ENCODE measurements around the gene MYO7B. TPM values are rescaled to one million over a fixed set of nuclear protein-coding genes. Genes with fewer than 3 reads are reported as not detected.
A peak's percentile ranks its signal among the peaks of the same experiment; 100 is the strongest.

Gene MYO7B
- total RNA-seq = under 1 TPM; 0.16 to 0.19 TPM

DNA sequence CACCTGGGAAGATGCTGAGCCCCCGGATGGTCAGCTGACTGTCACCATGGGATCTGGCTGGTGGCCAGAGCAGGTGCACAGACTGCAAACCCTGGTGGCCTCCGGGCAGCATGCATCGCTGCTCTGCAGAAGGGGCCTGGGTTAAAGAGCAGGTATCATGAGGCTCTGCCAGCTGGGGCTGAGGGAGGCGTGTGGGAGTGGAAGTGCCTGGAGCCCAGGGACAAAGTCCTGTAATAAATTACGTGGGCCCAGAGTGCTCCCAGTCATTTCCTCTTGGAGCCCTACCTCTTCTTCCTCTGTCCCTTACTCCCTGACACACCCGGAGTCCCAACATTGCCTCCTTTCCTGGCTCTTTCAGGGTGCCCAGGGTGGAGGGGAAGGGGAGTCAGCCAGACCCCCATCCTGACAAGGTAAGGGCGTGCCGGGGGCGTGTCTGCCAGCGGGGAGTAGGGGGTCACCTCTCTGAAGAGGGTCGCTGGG is at the start of gene MYO7B:
Gene MYO7B, plus strand, starts transcription at position 262 of the 480 bp plus-strand sequence. CDS start 24,040 bp downstream, outside the sequence.
- no peak for ATAC-seq (replicated peaks)
- H3K27ac Mint-ChIP-seq = no peak within 1 kb of the TSS
- H3K27me3 Mint-ChIP-seq = peaks cover 4% of the 10 kb centered on the region
- H3K9me3 Mint-ChIP-seq = no peaks in the 10 kb centered on the region
- no peaks in the 10 kb centered on the region for H3K4me1 Mint-ChIP-seq
- no peaks in the 10 kb centered on the region for H3K36me3 Mint-ChIP-seq (ENCODE audit: low read depth)
- no peak within 1 kb of the TSS for H3K4me3 Mint-ChIP-seq

DNA sequence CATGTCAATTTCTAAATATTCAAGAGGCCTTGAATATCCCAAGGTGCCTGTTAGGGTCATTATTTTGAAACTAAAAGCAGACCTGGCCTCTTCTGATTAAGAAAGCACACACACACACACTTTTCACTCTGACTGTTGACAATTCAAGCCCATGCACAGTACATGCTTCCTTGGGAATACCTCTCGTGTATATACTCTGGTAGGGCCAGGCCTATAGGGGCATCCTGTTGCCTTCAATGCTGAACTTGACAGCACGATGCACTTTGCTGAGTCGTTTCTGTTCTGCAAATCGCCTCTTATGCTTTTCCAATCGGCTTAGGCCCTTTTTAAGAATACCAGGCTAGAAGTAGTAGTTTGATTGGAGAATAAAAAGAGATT is 49.8 kb upstream of the MYO7B start:
- Mint-ChIP-seq H3K27me3 (no peaks in the 10 kb centered on the region), H3K4me3 (no peak overlapping the region), H3K4me1 (peaks cover 20% of the 10 kb centered on the region), H3K36me3 (ENCODE audit: low read depth) (peaks cover 100% of the 10 kb centered on the region), H3K27ac (peak overlapping the region; percentile 61), H3K9me3 (no peaks in the 10 kb centered on the region)
- ATAC-seq (replicated peaks) = no peak

DNA sequence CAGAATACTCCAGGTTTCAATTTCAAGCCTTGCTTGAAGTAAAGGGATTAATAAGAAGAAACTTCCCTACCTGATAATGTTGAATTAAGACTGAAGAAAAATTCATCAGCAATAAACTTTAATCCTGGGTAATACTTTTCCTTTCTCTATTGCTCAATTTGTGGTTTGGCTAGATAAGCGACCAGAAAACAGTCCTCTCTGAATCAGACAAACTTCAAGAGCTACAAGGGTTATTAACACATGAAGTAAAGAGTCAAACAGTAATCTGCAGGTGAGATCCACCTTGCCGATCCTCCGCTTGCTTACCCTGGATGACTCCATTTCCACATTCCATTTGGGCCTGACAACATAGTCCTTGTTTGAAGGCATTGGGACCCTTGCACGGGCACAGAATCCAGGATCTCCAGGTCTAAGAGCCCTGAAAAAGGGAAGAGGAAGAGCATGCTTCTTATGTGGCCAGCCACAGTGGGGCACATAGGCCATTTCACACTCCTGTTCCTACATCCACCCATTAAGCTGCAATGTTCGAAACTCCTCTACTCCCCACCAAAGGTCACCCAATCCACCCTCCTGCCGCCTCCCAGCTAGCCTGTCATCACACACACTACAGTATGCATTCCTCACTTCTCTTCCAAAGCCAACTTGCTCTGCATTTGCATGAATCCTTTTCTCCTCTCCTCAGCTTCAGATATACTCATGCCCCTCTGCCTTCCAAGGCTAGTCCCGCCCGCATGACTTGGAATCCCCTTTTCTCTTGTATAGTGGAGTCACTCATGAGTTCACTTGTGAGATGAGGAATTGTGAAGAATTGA is 49.0 kb upstream of the MYO7B start:
- Mint-ChIP-seq H3K4me1 (peaks cover 20% of the 10 kb centered on the region), H3K9me3 (no peaks in the 10 kb centered on the region), H3K27ac (peak overlapping the region; percentile 61), H3K27me3 (no peaks in the 10 kb centered on the region), H3K36me3 (ENCODE audit: low read depth) (peaks cover 100% of the 10 kb centered on the region), H3K4me3 (no peak overlapping the region)
- ATAC-seq (replicated peaks) = no peak

DNA sequence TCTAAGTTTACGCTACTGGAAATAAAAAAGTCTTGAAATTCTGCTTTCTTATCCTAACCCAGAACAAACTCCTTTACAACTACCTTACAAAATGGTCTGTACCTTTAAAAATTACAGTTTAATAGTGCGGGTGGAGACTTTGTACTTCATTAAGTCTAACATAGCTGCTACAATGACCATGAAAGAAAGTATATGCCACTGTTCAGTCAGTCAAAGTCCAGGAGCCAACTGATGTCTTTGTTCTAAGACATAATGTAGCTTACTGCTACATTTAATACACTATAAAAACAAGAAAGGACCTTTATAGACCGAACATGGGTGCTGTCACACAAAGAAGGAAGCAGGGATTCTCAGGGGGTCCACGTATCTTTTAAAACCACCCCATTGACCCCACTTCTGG is 45.2 kb upstream of the MYO7B start:
- H3K4me3 Mint-ChIP-seq = no peak overlapping the region
- H3K36me3 Mint-ChIP-seq (ENCODE audit: low read depth) = peaks cover 100% of the 10 kb centered on the region
- H3K9me3 Mint-ChIP-seq = no peaks in the 10 kb centered on the region
- no peak overlapping the region for H3K27ac Mint-ChIP-seq
- H3K27me3 Mint-ChIP-seq = no peaks in the 10 kb centered on the region
- H3K4me1 Mint-ChIP-seq = peaks cover 21% of the 10 kb centered on the region
- no peak for ATAC-seq (replicated peaks)

DNA sequence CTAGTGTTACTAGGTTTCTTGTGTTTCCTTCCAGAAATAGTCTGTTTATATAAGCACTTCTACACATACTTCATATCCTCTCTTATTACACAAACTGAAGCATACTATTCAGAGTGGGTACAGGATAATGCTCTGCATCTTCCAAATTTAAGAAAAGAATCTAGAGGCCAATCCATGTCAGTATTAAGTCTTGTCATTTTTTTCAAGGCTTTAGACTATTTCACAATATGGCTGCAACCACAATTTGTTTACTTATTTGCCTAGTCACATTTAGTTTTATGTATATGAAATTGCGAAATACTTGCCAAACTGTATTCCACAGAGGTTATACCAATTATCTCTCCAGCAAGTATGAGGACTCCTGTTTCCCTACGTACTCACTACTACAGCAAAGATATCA is 37.1 kb upstream of the MYO7B start:
- H3K36me3 Mint-ChIP-seq (ENCODE audit: low read depth) = peaks cover 100% of the 10 kb centered on the region
- no peaks in the 10 kb centered on the region for H3K27me3 Mint-ChIP-seq
- H3K27ac Mint-ChIP-seq = peak overlapping the region; percentile 16
- H3K4me1 Mint-ChIP-seq = peaks cover 9% of the 10 kb centered on the region
- ATAC-seq (replicated peaks) = no peak
- H3K9me3 Mint-ChIP-seq = no peaks in the 10 kb centered on the region
- H3K4me3 Mint-ChIP-seq = no peak overlapping the region

DNA sequence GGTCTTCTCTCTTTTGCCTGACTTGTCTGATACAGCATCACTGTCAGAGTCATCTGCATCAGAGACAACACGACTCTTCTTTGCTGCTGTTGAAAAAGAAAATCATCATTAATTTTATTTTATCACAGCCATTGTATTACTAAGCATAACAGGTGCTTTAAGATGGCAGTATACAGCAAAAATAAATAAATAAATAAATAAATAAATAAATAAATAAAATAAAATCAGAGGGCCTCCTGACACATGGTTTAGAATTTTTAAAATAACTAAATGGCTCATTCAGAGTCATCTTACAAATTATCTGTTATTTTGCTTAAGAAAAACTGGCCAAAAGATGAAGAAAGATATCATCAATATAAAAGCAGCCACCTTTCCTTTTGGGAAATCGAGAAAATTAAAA is 32.0 kb upstream of the MYO7B start:
- peak overlapping the region; percentile 68 for H3K27ac Mint-ChIP-seq
- H3K36me3 Mint-ChIP-seq (ENCODE audit: low read depth) = peaks cover 90% of the 10 kb centered on the region
- H3K27me3 Mint-ChIP-seq = no peaks in the 10 kb centered on the region
- no peak for ATAC-seq (replicated peaks)
- H3K9me3 Mint-ChIP-seq = no peaks in the 10 kb centered on the region
- no peak overlapping the region for H3K4me3 Mint-ChIP-seq
- H3K4me1 Mint-ChIP-seq = peaks cover 14% of the 10 kb centered on the region

DNA sequence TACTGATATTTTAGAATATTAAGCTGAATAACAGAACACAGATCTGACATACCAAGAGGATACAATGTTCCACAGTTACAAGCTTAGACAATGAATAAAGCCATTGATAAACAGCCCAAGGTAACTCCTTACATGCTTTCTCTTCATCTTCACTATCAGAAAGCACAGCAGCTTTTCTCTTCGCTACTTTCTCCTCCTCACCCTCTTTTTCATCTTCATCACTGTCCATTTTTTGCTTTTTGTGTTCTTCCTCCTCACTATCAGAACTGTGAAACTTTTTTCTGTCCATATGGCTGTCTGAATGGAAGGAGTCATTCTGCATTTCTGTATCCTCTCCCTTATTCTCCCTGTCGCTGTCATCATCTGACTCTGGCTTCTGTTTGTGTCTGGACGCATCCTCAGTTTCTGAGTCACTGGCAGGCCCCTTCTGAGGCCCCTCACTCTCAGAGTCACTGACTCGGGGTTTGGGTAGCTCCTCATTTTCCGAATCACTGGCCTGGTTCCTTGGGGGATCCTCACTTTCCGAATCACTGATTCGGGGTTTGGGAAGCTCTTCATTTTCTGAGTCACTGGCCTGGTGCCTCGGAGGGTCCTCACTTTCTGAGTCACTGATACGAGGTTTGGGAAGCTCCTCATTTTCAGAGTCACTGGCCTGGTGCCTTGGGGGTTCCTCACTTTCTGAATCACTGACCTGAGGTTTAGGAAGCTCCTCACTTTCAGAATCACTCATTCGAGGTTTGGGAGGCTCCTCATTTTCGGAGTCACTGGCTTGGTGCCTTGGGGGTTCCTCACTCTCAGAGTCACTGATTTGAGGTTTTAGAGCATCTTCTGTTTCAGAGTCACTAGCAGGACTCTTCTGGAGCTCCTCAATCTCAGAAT is 30.7 kb upstream of the MYO7B start:
- H3K27me3 Mint-ChIP-seq = no peaks in the 10 kb centered on the region
- H3K4me3 Mint-ChIP-seq = no peak overlapping the region
- peak; percentile 59 for ATAC-seq (replicated peaks)
- peaks cover 20% of the 10 kb centered on the region for H3K4me1 Mint-ChIP-seq
- peak overlapping the region; percentile 69 for H3K27ac Mint-ChIP-seq
- H3K9me3 Mint-ChIP-seq = no peaks in the 10 kb centered on the region
- peaks cover 90% of the 10 kb centered on the region for H3K36me3 Mint-ChIP-seq (ENCODE audit: low read depth)

DNA sequence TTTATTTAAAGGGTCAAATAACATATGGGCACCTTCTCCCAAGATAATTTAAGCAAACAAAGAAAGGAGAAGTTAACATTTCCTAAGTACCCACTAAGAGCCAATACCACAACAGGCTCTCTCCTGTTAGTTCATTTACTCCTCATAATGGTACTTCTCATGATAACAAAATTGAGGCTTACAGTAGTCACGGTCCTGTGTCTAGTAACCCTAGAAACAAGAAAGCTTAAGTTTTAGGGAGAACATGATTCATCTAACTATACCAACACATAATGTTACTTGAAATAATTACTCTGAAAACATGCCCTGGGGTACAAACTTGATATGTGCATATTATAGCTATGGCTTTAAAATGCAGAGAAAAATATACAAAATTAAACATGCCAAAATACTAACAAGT is 29.0 kb upstream of the MYO7B start:
- Mint-ChIP-seq H3K4me1 (peaks cover 26% of the 10 kb centered on the region), H3K27me3 (no peaks in the 10 kb centered on the region), H3K4me3 (no peak overlapping the region), H3K27ac (no peak overlapping the region), H3K9me3 (no peaks in the 10 kb centered on the region), H3K36me3 (ENCODE audit: low read depth) (peaks cover 87% of the 10 kb centered on the region)
- no peak for ATAC-seq (replicated peaks)

DNA sequence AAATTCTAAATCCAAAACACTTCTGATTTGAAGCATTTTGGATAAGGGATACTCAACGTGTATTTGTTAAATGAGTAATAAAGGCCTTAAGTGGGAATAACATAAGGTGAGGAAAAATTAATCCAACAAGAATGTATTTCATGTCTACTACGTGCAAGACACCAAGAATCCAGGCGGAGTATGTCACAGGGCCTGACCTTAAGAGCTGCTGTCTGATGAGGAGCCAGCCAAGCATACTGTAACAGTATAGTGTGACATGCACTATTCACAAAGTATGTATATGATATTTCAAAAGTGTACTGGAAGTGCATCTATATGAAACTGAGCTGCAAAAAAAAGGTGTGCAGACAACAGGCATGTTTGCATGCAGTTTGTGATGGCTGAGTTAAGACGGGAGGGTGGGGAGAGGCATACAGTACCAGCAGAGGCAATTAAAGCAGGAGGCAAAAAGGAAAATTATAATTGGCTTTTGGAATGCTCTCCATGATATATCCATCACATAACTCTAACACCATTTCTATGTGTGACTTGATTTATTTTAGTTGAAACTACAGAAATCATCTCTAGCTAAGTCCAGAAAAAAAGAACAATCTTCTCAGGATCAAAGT is 27.4 kb upstream of the MYO7B start:
- no peak for ATAC-seq (replicated peaks)
- Mint-ChIP-seq H3K36me3 (ENCODE audit: low read depth) (peaks cover 87% of the 10 kb centered on the region), H3K27ac (peak overlapping the region; percentile 28), H3K4me3 (no peak overlapping the region), H3K9me3 (no peaks in the 10 kb centered on the region), H3K4me1 (peaks cover 31% of the 10 kb centered on the region), H3K27me3 (no peaks in the 10 kb centered on the region)

DNA sequence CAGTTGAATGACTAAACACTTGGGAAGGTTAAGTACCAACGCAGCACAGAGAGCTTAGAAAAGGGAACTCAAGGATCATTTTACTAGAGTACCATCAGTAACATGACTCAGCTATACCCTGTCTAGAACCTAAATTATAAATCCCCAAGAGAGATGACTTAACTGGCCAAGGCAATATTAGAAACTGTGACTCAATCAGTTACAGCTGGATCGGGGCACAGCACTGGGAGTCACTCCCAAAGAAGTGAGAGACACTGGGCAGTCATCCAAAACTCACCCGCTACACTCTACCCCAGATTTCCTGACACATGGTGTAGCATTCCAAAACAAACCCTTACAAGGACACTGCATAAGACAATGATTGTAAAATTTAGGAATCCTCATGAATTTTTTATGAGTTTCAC is 26.9 kb upstream of the MYO7B start:
- Mint-ChIP-seq H3K36me3 (ENCODE audit: low read depth) (peaks cover 87% of the 10 kb centered on the region), H3K4me1 (peaks cover 31% of the 10 kb centered on the region), H3K9me3 (no peaks in the 10 kb centered on the region), H3K4me3 (no peak overlapping the region), H3K27me3 (no peaks in the 10 kb centered on the region), H3K27ac (no peak overlapping the region)
- ATAC-seq (replicated peaks) = peak; percentile 75

DNA sequence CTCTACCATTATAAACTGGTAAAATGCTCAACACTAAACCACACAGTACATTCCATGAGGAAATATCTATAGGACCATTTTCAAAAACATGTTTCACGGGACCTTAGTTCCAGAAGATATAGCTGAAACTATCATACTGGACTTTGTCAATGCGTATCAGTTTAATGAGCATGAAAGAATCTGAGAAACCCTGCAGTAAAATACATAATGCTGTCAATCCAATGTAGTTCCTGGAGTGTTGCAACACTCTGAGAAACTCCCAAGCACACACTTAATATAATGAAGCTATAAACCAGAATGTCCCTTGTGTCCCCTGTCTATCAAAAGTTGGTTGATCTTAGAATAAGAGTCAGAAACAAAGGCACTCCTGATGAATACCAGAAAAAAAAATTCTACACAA is 25.4 kb upstream of the MYO7B start:
- H3K27me3 Mint-ChIP-seq = no peaks in the 10 kb centered on the region
- H3K9me3 Mint-ChIP-seq = no peaks in the 10 kb centered on the region
- H3K27ac Mint-ChIP-seq = no peak overlapping the region
- H3K36me3 Mint-ChIP-seq (ENCODE audit: low read depth) = peaks cover 87% of the 10 kb centered on the region
- no peak for ATAC-seq (replicated peaks)
- peaks cover 25% of the 10 kb centered on the region for H3K4me1 Mint-ChIP-seq
- H3K4me3 Mint-ChIP-seq = no peak overlapping the region

DNA sequence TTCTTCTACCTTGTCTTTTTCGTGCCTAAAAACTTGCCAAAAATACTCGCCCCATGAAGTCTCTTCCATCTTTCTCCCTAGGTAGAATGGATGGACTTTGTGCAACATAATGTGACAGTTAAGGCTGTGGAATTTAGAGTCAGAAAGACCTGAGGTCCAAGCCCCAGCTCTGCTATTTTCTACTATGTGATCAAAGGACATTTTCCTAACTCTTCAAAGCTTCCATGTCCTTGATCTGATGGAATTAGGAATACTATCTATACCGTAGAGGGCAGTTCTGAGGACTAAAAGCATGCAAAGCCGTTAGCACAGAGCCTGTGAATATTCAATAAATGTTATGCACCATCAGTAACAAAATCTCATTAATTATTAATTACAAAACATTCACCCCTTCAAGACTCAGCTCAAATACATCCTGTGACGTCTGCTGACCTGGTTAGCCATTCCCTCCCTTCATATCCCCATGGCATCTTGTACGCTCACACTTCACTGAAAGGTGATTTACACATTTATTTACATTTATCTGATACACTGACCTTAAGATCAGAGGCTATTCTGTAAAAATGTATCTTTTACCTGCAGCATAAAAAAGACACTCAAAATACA is 24.3 kb upstream of the MYO7B start:
- no peak for ATAC-seq (replicated peaks)
- no peaks in the 10 kb centered on the region for H3K27me3 Mint-ChIP-seq
- no peak overlapping the region for H3K4me3 Mint-ChIP-seq
- peaks cover 88% of the 10 kb centered on the region for H3K36me3 Mint-ChIP-seq (ENCODE audit: low read depth)
- no peak overlapping the region for H3K27ac Mint-ChIP-seq
- no peaks in the 10 kb centered on the region for H3K9me3 Mint-ChIP-seq
- H3K4me1 Mint-ChIP-seq = peaks cover 33% of the 10 kb centered on the region

DNA sequence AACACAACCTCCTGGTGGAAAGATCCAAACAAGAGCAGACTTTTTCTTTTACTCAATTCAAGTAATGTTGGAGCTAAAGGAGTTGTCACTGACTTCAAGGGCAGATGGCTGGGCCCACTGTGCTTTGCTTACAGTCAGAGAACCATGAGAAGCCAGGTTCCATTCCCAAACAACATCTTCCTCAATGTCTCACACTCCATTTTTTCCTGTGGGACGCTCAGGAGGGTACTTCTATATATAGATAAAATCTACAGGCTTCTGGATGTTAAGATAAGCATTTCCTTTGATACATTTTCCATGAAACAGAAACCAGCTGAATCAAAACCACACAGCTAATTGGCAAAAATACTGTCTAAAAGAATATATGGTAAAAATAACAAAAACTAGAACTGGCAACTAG is 23.6 kb upstream of the MYO7B start:
- no peak overlapping the region for H3K4me3 Mint-ChIP-seq
- no peak for ATAC-seq (replicated peaks)
- H3K4me1 Mint-ChIP-seq = peaks cover 37% of the 10 kb centered on the region
- H3K27me3 Mint-ChIP-seq = no peaks in the 10 kb centered on the region
- peak overlapping the region; percentile 59 for H3K27ac Mint-ChIP-seq
- H3K9me3 Mint-ChIP-seq = no peaks in the 10 kb centered on the region
- peaks cover 95% of the 10 kb centered on the region for H3K36me3 Mint-ChIP-seq (ENCODE audit: low read depth)

DNA sequence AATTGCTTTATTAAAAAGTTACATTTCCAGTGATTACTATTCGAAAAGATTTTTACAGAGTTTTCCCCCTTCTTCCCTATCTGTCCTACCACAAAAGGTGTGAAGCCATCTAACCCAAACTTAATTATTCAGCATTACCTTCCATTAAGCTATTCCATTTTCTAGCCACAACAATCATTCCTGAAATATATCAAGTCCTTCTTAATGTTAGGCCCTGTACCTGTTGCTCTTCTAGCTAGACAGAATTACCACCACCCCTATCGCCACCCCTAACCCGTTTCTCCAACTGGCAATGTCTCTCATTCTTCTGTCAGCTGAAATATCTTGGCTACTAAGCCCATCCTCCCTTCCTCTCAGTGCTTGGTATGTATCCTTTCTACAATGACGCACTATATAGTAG is 23.1 kb upstream of the MYO7B start:
- Mint-ChIP-seq H3K4me3 (peak overlapping the region; percentile 12), H3K27me3 (no peaks in the 10 kb centered on the region), H3K4me1 (peaks cover 41% of the 10 kb centered on the region), H3K9me3 (no peaks in the 10 kb centered on the region), H3K36me3 (ENCODE audit: low read depth) (peaks cover 97% of the 10 kb centered on the region), H3K27ac (peak overlapping the region; percentile 59)
- ATAC-seq (replicated peaks) = no peak

All from activated T-helper 17 cell treated with anti-CD3 and anti-CD28 coated beads, Interleukin-2, amount 50 U/mL, for 72 hours (primary cell).